Spleen (tissue), 11 donors: ENCODE data around the gene NAA16. TPM values are rescaled to one million over a fixed set of nuclear protein-coding genes. Genes with fewer than 3 reads are reported as not detected.

Experiments used
- DNase-seq: peaks from one replicate; pipeline ENCODE4 v3.0.0-alpha.2; 2020
- H3K27ac ChIP-seq, 8 donors: fragments of 200-600 bp; sonication (generic) in 7 of 8; 1 replicate in 4 of 8; 2 replicates in 4 of 8; pipeline versions ENCODE4 v1.5.0 to v1.8.0; 2016 to 2021; ENCODE audit warnings: inconsistent platforms in 4 of 8, mild to moderate bottlenecking in 4 of 8, moderate library complexity in 1 of 8
- H3K27me3 ChIP-seq, 7 donors: fragments of 200-600 bp; sonication (generic) in 6 of 7; replicated peaks in 1 of 7; 1 replicate in 4 of 7; 2 replicates in 3 of 7; pipeline versions ENCODE4 v1.5.0 to v1.8.0; 2016 to 2021; ENCODE audit warnings: inconsistent platforms in 3 of 7, mild to moderate bottlenecking in 1 of 7
- H3K36me3 ChIP-seq, 6 donors: fragments of 200-600 bp; sonication (generic) in 5 of 6; 1 replicate in 4 of 6; 2 replicates in 2 of 6; pipeline versions ENCODE4 v1.5.0 to v1.8.0; 2016 to 2021; ENCODE audit warnings: inconsistent platforms in 2 of 6
- H3K4me1 ChIP-seq, 6 donors: fragments of 200-600 bp; sonication (generic) in 5 of 6; 1 replicate in 3 of 6; 2 replicates in 3 of 6; pipeline versions ENCODE4 v1.5.0 to v1.8.0; 2016 to 2021; ENCODE audit warnings: inconsistent platforms in 3 of 6
- H3K4me3 ChIP-seq, 8 donors: fragments of 200-600 bp; sonication (generic) in 7 of 8; 1 replicate in 4 of 8; 2 replicates in 4 of 8; pipeline versions ENCODE4 v1.5.0 to v1.8.0; 2016 to 2021; ENCODE audit warnings: inconsistent platforms in 4 of 8, mild to moderate bottlenecking in 4 of 8, moderate library complexity in 2 of 8
- H3K9me3 ChIP-seq, 8 donors: fragments of 200-600 bp; sonication (generic) in 7 of 8; 1 replicate in 4 of 8; 2 replicates in 4 of 8; pipeline versions ENCODE4 v1.5.0 to v1.8.0; 2016 to 2021; ENCODE audit warnings: inconsistent platforms in 4 of 8
- POLR2A ChIP-seq, 3 donors: fragments of 450-650 bp; IDR thresholded peaks; one replicate each; pipeline ENCODE4 v1.5.1; 2017; ENCODE audit warnings: antibody characterized with exemption in 3 of 3, mild to moderate bottlenecking in 1 of 3
- POLR2AphosphoS5 ChIP-seq, 3 donors: sonication (generic); formaldehyde crosslinking; IDR thresholded peaks; one replicate each; pipeline ENCODE4 v1.5.1; 2017; ENCODE audit warnings: antibody characterized with exemption in 3 of 3
- WGBS, 5 donors: extraction: QIAGEN DNeasy Blood & Tissue Kit in 3 of 5; methylation state at CpG; one replicate each; pipeline versions ENCODE4 v1.1.5 to v1.1.7; 2013 to 2018; 5-methylcytosine and 5-hydroxymethylcytosine counted together
- intact Hi-C: fragments of 100-400 bp; cut with DNase I; formaldehyde crosslinking; loops from one replicate; pipeline ENCODE4 v1.15.0; 2023; ENCODE audit warnings: low total_unique reads
- polyA plus RNA-seq, 3 donors: library from polyadenylated mRNA; stranded (reverse); fragments of 200-250 nt; gene quantifications; one replicate each; pipeline ENCODE4 v1.2.1, GENCODE V29; 2013
- total RNA-seq, 7 donors: library from RNA; depleted of rRNA in 3 of 7; stranded (reverse); fragments of >200 nt in 3 of 7; fragmentation: NEBNext Ultra II Directional in 4 of 7; extraction: Animal tissue kit (Norgen Biotek cat#: 25700) in 4 of 7; gene quantifications; one replicate each; pipeline versions ENCODE4 v1.1.0 to v1.2.1, GENCODE V29; 2016 to 2021
- TF ChIP-seq, protein P1 (sequence below), 11 experiments: fragments of 200-600 bp in 7 of 11; fragments of 450-650 bp in 4 of 11; sonication (generic) in 4 of 11; IDR thresholded peaks in 8 of 11; conservative IDR thresholded peaks in 3 of 11; 1 replicate in 7 of 11; 2 replicates in 4 of 11; pipeline versions ENCODE4 v1.4.0 to v1.8.0; 2016 to 2021; ENCODE audit warnings: antibody characterized with exemption in 11 of 11, inconsistent platforms in 4 of 11, mild to moderate bottlenecking in 1 of 11
- donor health status: healthy with polysubstance abuse.
- donor health status: DM: no; HTN: no; CAD: no; lungs with moderate emphysema.
- donor health status: DM: no; HTN: no; CAD: no.
- donor health status: Bipolar disorder and iron deficiency.
- donor health status: healthy.
- donor health status: DM: no; HTN: no; CAD: no.
- donor health status: DM: yes; HTN: yes; CAD: no.

The NAA16 gene
- total and polyA plus RNA-seq, 10 donors: 8.1 to 45.3 (median 26.9) TPM

DNA sequence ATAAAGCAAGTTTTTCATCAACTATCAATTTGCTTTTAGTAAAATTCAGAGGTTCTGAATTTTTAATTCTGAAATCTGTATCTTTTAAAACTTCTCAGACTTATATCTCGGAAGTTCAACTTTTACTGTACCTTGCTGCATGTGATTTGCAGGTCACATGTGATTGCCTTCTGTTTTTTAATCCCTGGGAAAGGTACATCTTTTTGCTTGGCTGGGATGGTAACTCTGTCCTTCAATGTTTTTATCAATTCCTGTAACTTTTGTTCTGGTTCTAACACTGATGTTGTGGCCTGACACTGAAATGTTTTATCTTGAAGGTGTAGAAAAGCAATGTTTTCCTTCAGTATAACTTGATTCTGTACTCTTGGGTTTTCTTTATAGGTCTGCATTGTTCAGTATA lies 16.2 kb upstream of the NAA16 start:
- WGBS, 5 donors: 85 to 98% (median 89%) methylated on average over 1 of the region's 1 CpG
- TF ChIP-seq POLR2A (IDR thresholded peaks at IDR 0.05) (no peak), POLR2AphosphoS5 (IDR thresholded peaks at IDR 0.05) (no peak)
- TF ChIP-seq, protein P1, sequence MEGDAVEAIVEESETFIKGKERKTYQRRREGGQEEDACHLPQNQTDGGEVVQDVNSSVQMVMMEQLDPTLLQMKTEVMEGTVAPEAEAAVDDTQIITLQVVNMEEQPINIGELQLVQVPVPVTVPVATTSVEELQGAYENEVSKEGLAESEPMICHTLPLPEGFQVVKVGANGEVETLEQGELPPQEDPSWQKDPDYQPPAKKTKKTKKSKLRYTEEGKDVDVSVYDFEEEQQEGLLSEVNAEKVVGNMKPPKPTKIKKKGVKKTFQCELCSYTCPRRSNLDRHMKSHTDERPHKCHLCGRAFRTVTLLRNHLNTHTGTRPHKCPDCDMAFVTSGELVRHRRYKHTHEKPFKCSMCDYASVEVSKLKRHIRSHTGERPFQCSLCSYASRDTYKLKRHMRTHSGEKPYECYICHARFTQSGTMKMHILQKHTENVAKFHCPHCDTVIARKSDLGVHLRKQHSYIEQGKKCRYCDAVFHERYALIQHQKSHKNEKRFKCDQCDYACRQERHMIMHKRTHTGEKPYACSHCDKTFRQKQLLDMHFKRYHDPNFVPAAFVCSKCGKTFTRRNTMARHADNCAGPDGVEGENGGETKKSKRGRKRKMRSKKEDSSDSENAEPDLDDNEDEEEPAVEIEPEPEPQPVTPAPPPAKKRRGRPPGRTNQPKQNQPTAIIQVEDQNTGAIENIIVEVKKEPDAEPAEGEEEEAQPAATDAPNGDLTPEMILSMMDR (IDR thresholded peaks at IDR 0.05 in 8 of 11, conservative IDR thresholded peaks at IDR 0.05 in 3 of 11): no peak
- intact Hi-C loops: no loop called here

DNA sequence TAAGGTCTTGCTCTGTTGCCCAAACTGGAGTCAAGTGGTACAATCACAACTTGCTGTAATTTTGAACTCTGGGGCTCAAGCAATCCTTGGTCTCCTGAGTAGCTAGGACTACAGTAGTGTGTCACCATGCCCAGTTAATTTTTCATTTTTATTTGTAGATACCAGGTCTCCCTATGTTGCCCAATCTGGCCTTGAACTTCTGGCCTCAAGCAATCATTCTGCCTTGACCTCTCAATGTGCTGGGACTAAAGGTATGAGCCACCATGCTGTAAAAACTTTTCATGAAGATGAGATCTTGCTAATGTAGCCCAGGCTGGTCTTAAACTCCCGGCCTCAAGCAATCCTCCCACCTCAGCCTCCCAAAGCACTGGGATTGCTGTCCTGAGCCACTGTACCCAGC lies 15.1 kb upstream of the NAA16 start:
- TF ChIP-seq POLR2AphosphoS5 (IDR thresholded peaks at IDR 0.05): no peak
- TF ChIP-seq POLR2A (IDR thresholded peaks at IDR 0.05): no peak
- TF ChIP-seq, protein P1 (IDR thresholded peaks at IDR 0.05 in 8 of 11, conservative IDR thresholded peaks at IDR 0.05 in 3 of 11): no peak
- Histone ChIP-seq H3K27ac (no peak overlapping the region), H3K9me3 (peaks cover 0 to 40% (median 16%) of the 10 kb centered on the region in 8 donors), H3K4me1 (no peaks in the 10 kb centered on the region), H3K27me3 (no peaks in the 10 kb centered on the region), H3K4me3 (no peak overlapping the region), H3K36me3 (no peaks in the 10 kb centered on the region)
- WGBS, 5 donors: 83 to 100% (median 95%) methylated on average over 1 of the region's 1 CpG
- intact Hi-C loops: no loop called here
- no peak for DNase-seq

More for the DNA sequence above, 16.2 kb upstream of the NAA16 start:
- H3K9me3 ChIP-seq: peaks cover 0 to 40% (median 16%) of the 10 kb centered on the region in 8 donors
- H3K36me3 ChIP-seq: no peaks in the 10 kb centered on the region
- H3K4me1 ChIP-seq: no peaks in the 10 kb centered on the region
- H3K27me3 ChIP-seq: no peaks in the 10 kb centered on the region
- no peak overlapping the region for H3K27ac ChIP-seq
- DNase-seq: no peak
- no peak overlapping the region for H3K4me3 ChIP-seq

DNA sequence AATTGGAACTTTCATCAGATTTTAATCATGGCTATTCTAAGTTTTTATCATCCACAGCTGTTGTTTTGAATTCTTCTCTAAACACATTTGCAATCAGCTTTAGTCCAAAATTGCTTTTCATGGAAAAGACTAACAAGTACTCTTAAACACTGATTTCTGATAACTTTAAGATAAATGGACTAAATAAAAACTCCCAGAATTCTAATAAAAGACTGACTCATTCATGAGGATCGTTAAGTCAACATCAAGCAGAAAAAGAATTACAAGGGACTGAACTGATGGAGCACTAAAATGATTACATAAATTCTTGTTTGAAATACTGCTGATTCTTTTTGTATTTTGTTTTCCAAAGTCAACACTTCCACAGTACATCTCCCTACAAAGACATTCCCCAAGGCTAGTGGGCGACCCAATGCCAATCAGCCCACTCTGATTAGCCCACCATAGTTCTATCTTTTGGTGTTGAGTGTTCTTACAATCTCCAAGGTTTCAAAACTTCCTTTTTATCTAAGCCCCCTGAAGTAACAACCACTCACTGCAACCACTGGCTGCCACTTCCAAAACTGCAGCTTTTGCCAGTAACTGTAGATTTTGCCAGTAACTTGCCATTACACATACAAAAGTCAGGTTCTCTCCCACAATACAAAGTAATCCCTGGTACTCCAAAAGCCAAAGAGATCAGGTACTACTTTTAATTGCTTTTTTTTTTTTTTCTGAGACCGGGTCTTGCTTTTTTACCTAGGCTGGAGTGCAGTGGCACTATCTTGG lies 14.0 kb upstream of the NAA16 start:
- no peaks in the 10 kb centered on the region for H3K36me3 ChIP-seq
- no peaks in the 10 kb centered on the region for H3K27me3 ChIP-seq
- intact Hi-C loops: no loop called here
- no peak overlapping the region for H3K27ac ChIP-seq
- no peak overlapping the region for H3K4me3 ChIP-seq
- 84 to 96% (median 91%) methylated on average over 3 of the region's 3 CpGs for WGBS, 5 donors
- DNase-seq: no peak
- no peaks in the 10 kb centered on the region for H3K4me1 ChIP-seq
- H3K9me3 ChIP-seq: peaks cover 0 to 30% (median 16%) of the 10 kb centered on the region in 8 donors
- TF ChIP-seq, protein P1 (IDR thresholded peaks at IDR 0.05 in 8 of 11, conservative IDR thresholded peaks at IDR 0.05 in 3 of 11): no peak
- no peak for TF ChIP-seq POLR2AphosphoS5 (IDR thresholded peaks at IDR 0.05)
- no peak for TF ChIP-seq POLR2A (IDR thresholded peaks at IDR 0.05)

DNA sequence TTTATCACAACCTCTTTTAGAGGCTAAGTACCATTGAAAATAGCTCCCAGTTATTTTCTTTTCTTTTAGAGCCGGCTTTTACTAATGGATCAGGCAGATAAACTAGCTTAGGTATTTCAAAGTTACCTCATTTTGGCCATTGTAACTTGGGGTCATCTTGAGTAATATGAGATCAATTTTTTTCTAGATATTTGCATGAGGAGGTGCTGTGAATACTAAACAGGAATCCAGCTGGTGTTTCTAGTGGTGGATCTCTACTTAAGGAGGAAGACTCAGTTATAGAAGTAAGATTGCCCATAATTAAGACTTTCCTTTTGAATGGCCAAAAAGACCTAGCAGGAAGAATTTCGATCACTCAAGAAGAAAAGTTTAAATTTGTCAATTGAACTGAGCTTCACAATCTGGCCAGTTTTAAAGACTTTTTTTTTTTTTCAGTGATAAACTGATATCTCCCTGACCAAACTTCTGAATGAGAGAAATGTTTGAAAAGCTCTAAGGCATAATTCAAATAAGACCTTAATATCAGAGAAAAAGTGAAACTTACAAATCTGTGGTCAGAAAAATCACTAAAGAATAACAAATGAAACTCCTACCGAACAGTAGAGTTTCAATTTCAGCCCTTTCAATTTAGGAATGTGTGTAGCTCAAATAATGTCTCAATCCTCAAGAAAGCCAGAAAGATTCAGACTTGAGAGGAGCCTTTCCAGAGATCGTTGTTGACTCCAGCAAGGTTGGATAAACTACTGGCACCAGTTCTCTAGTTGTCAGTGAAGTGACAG lies 11.6 kb upstream of the NAA16 start:
- no peak for DNase-seq
- Histone ChIP-seq H3K27me3 (no peaks in the 10 kb centered on the region), H3K4me1 (no peaks in the 10 kb centered on the region), H3K27ac (no peak overlapping the region), H3K4me3 (no peak overlapping the region), H3K36me3 (no peaks in the 10 kb centered on the region), H3K9me3 (peaks cover 0 to 6% (median 0%) of the 10 kb centered on the region in 8 donors)
- intact Hi-C loops: no loop called here
- TF ChIP-seq, protein P1 (IDR thresholded peaks at IDR 0.05 in 8 of 11, conservative IDR thresholded peaks at IDR 0.05 in 3 of 11): no peak
- TF ChIP-seq POLR2AphosphoS5 (IDR thresholded peaks at IDR 0.05) (no peak), POLR2A (IDR thresholded peaks at IDR 0.05) (no peak)
- WGBS, 5 donors: 83 to 90% (median 84%) methylated on average over 4 of the region's 4 CpGs
